Keratinocyte (primary cell): ENCODE data around the gene PSMC1.

Experiments
- EZH2 ChIP-seq: IDR thresholded peaks from one replicate; pipeline ENCODE4 v1.6.1; 2012; ENCODE audit warnings: inconsistent platforms, mild to moderate bottlenecking, low read length, moderate library complexity
- TF ChIP-seq, protein P1 (sequence below), 3 experiments: IDR thresholded peaks in 1 of 3; conservative IDR thresholded peaks in 1 of 3; optimal IDR thresholded peaks in 1 of 3; 2 replicates in 2 of 3; 3 replicates in 1 of 3; pipeline versions ENCODE3 to v1.5.1; 2011; ENCODE audit warnings: low read length in 3 of 3, mild to moderate bottlenecking in 3 of 3, moderate library complexity in 2 of 3, control low read depth in 1 of 3, inconsistent platforms in 1 of 3; ENCODE audit not compliant: insufficient read depth in 2 of 3; ENCODE audit errors: extremely low read depth in 1 of 3

DNA sequence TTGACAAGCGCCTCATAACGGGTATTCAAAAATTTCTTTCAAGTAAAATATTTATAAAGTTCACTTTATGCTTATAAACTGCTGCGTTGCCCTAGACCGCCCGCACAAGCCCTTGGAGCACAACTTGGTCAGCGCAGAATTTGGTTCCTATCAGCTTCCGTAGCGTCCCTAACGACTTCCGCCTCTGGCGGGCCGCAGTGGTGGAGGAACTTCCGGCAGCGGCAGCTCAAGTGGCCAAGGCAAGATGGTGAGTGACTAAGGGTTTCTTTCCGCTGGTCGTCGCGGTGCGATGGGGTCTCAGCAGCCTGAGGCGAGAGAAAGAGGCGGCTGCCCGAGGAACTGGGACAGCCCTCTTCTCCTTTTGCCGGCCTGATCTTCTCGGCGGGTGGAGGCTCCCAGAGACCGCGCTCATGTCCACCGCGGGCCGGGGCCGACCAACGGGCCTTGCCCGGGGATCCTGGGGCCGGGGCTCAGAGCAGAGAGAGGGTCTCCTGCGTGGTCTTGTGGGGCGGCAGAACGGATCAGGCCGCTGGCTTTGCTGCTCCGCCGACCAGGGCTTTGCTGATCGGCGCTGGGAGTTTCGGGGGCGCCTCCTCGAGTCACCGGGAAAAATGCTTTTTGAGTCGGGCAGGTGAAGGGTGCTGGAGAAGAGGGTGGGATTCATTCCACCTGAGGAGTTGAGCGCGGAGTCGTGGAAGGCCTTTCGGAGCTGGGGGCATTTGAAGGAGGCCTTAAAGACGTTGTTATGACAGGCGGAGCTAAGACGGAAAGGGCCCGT lies at the start of gene PSMC1:
- TF ChIP-seq, protein P1, sequence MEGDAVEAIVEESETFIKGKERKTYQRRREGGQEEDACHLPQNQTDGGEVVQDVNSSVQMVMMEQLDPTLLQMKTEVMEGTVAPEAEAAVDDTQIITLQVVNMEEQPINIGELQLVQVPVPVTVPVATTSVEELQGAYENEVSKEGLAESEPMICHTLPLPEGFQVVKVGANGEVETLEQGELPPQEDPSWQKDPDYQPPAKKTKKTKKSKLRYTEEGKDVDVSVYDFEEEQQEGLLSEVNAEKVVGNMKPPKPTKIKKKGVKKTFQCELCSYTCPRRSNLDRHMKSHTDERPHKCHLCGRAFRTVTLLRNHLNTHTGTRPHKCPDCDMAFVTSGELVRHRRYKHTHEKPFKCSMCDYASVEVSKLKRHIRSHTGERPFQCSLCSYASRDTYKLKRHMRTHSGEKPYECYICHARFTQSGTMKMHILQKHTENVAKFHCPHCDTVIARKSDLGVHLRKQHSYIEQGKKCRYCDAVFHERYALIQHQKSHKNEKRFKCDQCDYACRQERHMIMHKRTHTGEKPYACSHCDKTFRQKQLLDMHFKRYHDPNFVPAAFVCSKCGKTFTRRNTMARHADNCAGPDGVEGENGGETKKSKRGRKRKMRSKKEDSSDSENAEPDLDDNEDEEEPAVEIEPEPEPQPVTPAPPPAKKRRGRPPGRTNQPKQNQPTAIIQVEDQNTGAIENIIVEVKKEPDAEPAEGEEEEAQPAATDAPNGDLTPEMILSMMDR (optimal IDR thresholded peaks at IDR 0.05 in 1 of 3, IDR thresholded peaks at IDR 0.05 in 1 of 3, conservative IDR thresholded peaks at IDR 0.05 in 1 of 3; ENCODE audit: extremely low read depth in 1 of 3, insufficient read depth in 2 of 3, low read length in 3 of 3) = no peak
- TF ChIP-seq EZH2 = no peak
